Astrocyte (in vitro differentiated cells and primary cell): ENCODE results near the gene STRA8. TPM values are rescaled to one million over a fixed set of nuclear protein-coding genes. Genes with fewer than 3 reads are reported as not detected.

ENCODE experiments used
- DNase-seq: peaks from one replicate; pipeline ENCODE4 v3.0.0-alpha.2; 2010; ENCODE audit warnings: low read depth
- FAIRE-seq: peaks from 2 replicates; lab custom pipeline; 2011; peaks lifted over from hg19 to GRCh38; lab: Jason Lieb, UNC
- H2AFZ ChIP-seq: 2 replicates; pipeline ENCODE4 v1.6.0; 2012; ENCODE audit warnings: low read depth, low read length, inconsistent platforms
- H3K27ac ChIP-seq: 2 replicates; pipeline ENCODE4 v1.5.1; 2011; ENCODE audit warnings: low read depth, low read length, inconsistent platforms
- H3K27me3 ChIP-seq: 2 replicates; pipeline ENCODE4 v1.6.0; 2011; ENCODE audit warnings: low read length, inconsistent platforms; ENCODE audit not compliant: insufficient read depth
- H3K36me3 ChIP-seq: 2 replicates; pipeline ENCODE4 v1.5.1; 2011; ENCODE audit warnings: low read length, inconsistent platforms; ENCODE audit not compliant: insufficient read depth
- H3K4me1 ChIP-seq: 2 replicates; pipeline ENCODE4 v1.5.1; 2011; ENCODE audit warnings: low read length, inconsistent platforms; ENCODE audit not compliant: insufficient read depth
- H3K4me2 ChIP-seq: 2 replicates; pipeline ENCODE4 v1.6.0; 2012; ENCODE audit warnings: low read length, inconsistent platforms
- H3K4me3 ChIP-seq: 2 replicates; pipeline ENCODE4 v1.5.1; 2011; ENCODE audit warnings: low read depth, mild to moderate bottlenecking, low read length, inconsistent platforms; ENCODE audit not compliant: insufficient read depth
- H3K79me2 ChIP-seq: 2 replicates; pipeline ENCODE4 v1.6.0; 2012; ENCODE audit warnings: mild to moderate bottlenecking, low read length, inconsistent platforms; ENCODE audit not compliant: insufficient read depth
- H3K9ac ChIP-seq: 2 replicates; pipeline ENCODE4 v1.6.0; 2012; ENCODE audit warnings: mild to moderate bottlenecking, low read length, inconsistent platforms
- H3K9me3 ChIP-seq: 2 replicates; pipeline ENCODE4 v1.5.1; 2012; ENCODE audit warnings: low read depth, mild to moderate bottlenecking, low read length, inconsistent platforms; ENCODE audit not compliant: insufficient read depth
- H4K20me1 ChIP-seq: 2 replicates; pipeline ENCODE4 v1.6.0; 2012; ENCODE audit warnings: low read length, inconsistent platforms; ENCODE audit not compliant: insufficient read depth
- H3K27ac Mint-ChIP-seq: one replicate; pipeline ENCODE4 v1.8.0; 2021; ENCODE audit warnings: mild to moderate bottlenecking, mixed read lengths; ENCODE audit not compliant: unreplicated experiment
- H3K27me3 Mint-ChIP-seq: one replicate; pipeline ENCODE4 v1.8.0; 2021; ENCODE audit warnings: low read depth, mixed read lengths; ENCODE audit not compliant: unreplicated experiment
- H3K36me3 Mint-ChIP-seq: one replicate; pipeline ENCODE4 v1.8.0; 2021; ENCODE audit warnings: low read depth, mixed read lengths; ENCODE audit not compliant: unreplicated experiment
- H3K4me1 Mint-ChIP-seq: one replicate; pipeline ENCODE4 v1.8.0; 2021; ENCODE audit warnings: low read depth, mixed read lengths; ENCODE audit not compliant: unreplicated experiment
- H3K4me3 Mint-ChIP-seq: one replicate; pipeline ENCODE4 v1.8.0; 2021; ENCODE audit warnings: mild to moderate bottlenecking, moderate library complexity, mixed read lengths; ENCODE audit not compliant: unreplicated experiment
- H3K9me3 Mint-ChIP-seq: one replicate; pipeline ENCODE4 v1.8.0; 2021; ENCODE audit warnings: mild to moderate bottlenecking, mixed read lengths; ENCODE audit not compliant: unreplicated experiment
- CTCF ChIP-seq: IDR thresholded peaks from 2 replicates; pipeline ENCODE4 v1.5.1; 2011; ENCODE audit warnings: low read depth, mild to moderate bottlenecking, inconsistent platforms, low read length, moderate library complexity; ENCODE audit not compliant: insufficient read depth
- EZH2 ChIP-seq: IDR thresholded peaks from 2 replicates; pipeline ENCODE4 v1.6.1; 2012; ENCODE audit warnings: mild to moderate bottlenecking, low read length, inconsistent platforms; ENCODE audit not compliant: insufficient read depth
- total RNA-seq: library from RNA; stranded (reverse); gene quantifications from 2 replicates; pipeline ENCODE4 v1.2.1, GENCODE V29; 2021

Gene STRA8
- total RNA-seq, 1 donor from 2014 or later = not detected

GRCh38 chr7:135272303-135272702 is 38.7 kb downstream of the STRA8 start:
- H3K79me2 ChIP-seq = no peaks in the 10 kb centered on the region
- peaks cover 4% of the 10 kb centered on the region for H3K27me3 ChIP-seq
- no peaks in the 10 kb centered on the region for H3K36me3 ChIP-seq
- no peak overlapping the region for H3K27ac Mint-ChIP-seq
- DNase-seq (no peak), FAIRE-seq (no peak)
- H3K9me3 ChIP-seq = no peaks in the 10 kb centered on the region
- H3K9ac ChIP-seq = no peak overlapping the region
- no peak overlapping the region for H3K4me3 Mint-ChIP-seq
- peaks cover 11% of the 10 kb centered on the region for H3K9me3 Mint-ChIP-seq
- H3K4me3 ChIP-seq = no peak overlapping the region
- no peak overlapping the region for H2AFZ ChIP-seq
- no peaks in the 10 kb centered on the region for H4K20me1 ChIP-seq
- no peak overlapping the region for H3K4me2 ChIP-seq
- H3K4me1 ChIP-seq = no peaks in the 10 kb centered on the region
- H3K27ac ChIP-seq = no peak overlapping the region
- no peaks in the 10 kb centered on the region for H3K4me1 Mint-ChIP-seq
- peaks cover 14% of the 10 kb centered on the region for H3K27me3 Mint-ChIP-seq
- no peak for TF ChIP-seq CTCF
- no peak for TF ChIP-seq EZH2
- H3K36me3 Mint-ChIP-seq = peaks cover 4% of the 10 kb centered on the region

GRCh38 chr7:135273581-135273980 is 39.9 kb downstream of the STRA8 start:
- no peak overlapping the region for H3K9ac ChIP-seq
- no peak overlapping the region for H3K4me3 Mint-ChIP-seq
- H3K36me3 Mint-ChIP-seq = peaks cover 4% of the 10 kb centered on the region
- no peak overlapping the region for H3K4me2 ChIP-seq
- H3K9me3 Mint-ChIP-seq = peaks cover 11% of the 10 kb centered on the region
- peaks cover 8% of the 10 kb centered on the region for H3K27me3 Mint-ChIP-seq
- H3K36me3 ChIP-seq = no peaks in the 10 kb centered on the region
- H4K20me1 ChIP-seq = no peaks in the 10 kb centered on the region
- H3K4me3 ChIP-seq = no peak overlapping the region
- H3K9me3 ChIP-seq = no peaks in the 10 kb centered on the region
- H3K79me2 ChIP-seq = no peaks in the 10 kb centered on the region
- no peak for TF ChIP-seq EZH2
- no peak for TF ChIP-seq CTCF
- no peak overlapping the region for H3K27ac Mint-ChIP-seq
- DNase-seq (no peak), FAIRE-seq (no peak)
- peaks cover 3% of the 10 kb centered on the region for H3K27me3 ChIP-seq
- no peak overlapping the region for H3K27ac ChIP-seq
- H3K4me1 Mint-ChIP-seq = no peaks in the 10 kb centered on the region
- H2AFZ ChIP-seq = no peak overlapping the region
- H3K4me1 ChIP-seq = no peaks in the 10 kb centered on the region

- Histone ChIP-seq H3K9me3 (no peaks in the 10 kb centered on the region), H3K4me3 (no peak overlapping the region), H3K9ac (no peak overlapping the region), H4K20me1 (no peaks in the 10 kb centered on the region), H3K4me1 (no peaks in the 10 kb centered on the region), H3K79me2 (no peaks in the 10 kb centered on the region), H3K27ac (no peak overlapping the region), H2AFZ (no peak overlapping the region), H3K4me2 (no peak overlapping the region), H3K36me3 (no peaks in the 10 kb centered on the region), H3K27me3 (peaks cover 3% of the 10 kb centered on the region)
- no peak overlapping the region for H3K4me3 Mint-ChIP-seq
- DNase-seq = peak; percentile 32
- peaks cover 4% of the 10 kb centered on the region for H3K36me3 Mint-ChIP-seq
- peak; percentile 67 for FAIRE-seq
- H3K4me1 Mint-ChIP-seq = no peaks in the 10 kb centered on the region
- peak; percentile 93 for TF ChIP-seq CTCF
- no peak for TF ChIP-seq EZH2
- peaks cover 13% of the 10 kb centered on the region for H3K27me3 Mint-ChIP-seq
- H3K27ac Mint-ChIP-seq = no peak overlapping the region
- H3K9me3 Mint-ChIP-seq = peaks cover 9% of the 10 kb centered on the region
These were observed 41.0 kb downstream of the STRA8 start for GRCh38 chr7:135274495-135275268.
